Measurements from ENCODE around the gene HECTD4.

DNA sequence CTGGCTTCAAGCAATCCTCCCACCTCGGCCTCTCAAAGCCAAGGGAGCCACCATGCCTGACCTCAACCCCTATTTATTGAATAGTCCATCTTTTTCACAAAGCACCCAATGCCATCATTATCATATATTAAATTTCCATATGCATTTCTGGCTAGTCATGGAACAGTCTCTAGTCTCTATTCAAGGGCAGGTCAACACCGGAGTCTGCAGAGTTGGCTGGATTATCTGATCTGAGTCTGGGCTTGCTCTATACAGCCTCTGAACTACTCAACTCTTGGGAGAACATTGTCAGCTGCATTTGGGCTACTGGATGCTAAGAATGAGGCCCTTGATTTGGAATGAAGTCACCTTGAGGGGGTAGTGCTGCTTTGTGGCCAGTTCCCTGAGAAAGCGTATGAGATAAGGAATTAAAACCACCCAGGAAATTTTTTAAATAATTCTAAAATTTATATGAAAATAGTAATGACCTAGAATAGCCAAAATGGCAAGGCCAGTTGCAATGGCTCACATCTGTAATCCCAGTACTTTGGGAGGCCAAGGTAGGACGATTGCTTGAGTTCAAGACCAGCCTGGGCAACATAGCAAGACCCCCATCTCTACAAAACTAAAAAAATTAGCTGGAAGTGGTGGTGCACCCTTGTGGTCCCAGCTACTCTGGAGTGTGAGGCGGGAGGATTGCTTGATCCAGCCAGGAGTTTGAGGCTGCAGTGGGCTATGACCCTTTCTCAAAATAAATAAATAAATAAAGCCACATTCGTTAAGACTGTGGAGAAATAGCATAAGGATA is 266.8 kb downstream of the HECTD4 start:
- TF ChIP-seq EZH2 (IDR thresholded peaks at IDR 0.05; ENCODE audit: borderline replicate concordance, low read length) = no peak
- TF ChIP-seq, protein P1, sequence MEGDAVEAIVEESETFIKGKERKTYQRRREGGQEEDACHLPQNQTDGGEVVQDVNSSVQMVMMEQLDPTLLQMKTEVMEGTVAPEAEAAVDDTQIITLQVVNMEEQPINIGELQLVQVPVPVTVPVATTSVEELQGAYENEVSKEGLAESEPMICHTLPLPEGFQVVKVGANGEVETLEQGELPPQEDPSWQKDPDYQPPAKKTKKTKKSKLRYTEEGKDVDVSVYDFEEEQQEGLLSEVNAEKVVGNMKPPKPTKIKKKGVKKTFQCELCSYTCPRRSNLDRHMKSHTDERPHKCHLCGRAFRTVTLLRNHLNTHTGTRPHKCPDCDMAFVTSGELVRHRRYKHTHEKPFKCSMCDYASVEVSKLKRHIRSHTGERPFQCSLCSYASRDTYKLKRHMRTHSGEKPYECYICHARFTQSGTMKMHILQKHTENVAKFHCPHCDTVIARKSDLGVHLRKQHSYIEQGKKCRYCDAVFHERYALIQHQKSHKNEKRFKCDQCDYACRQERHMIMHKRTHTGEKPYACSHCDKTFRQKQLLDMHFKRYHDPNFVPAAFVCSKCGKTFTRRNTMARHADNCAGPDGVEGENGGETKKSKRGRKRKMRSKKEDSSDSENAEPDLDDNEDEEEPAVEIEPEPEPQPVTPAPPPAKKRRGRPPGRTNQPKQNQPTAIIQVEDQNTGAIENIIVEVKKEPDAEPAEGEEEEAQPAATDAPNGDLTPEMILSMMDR (IDR thresholded peaks at IDR 0.05; ENCODE audit: low read length) = no peak
